Measurements from ENCODE around the gene RASSF3. TPM values are rescaled to one million over a fixed set of nuclear protein-coding genes. Genes with fewer than 3 reads are reported as not detected.

RASSF3 gene
- total RNA-seq, 1 experiment from 2014 or later, result 107 TPM

DNA sequence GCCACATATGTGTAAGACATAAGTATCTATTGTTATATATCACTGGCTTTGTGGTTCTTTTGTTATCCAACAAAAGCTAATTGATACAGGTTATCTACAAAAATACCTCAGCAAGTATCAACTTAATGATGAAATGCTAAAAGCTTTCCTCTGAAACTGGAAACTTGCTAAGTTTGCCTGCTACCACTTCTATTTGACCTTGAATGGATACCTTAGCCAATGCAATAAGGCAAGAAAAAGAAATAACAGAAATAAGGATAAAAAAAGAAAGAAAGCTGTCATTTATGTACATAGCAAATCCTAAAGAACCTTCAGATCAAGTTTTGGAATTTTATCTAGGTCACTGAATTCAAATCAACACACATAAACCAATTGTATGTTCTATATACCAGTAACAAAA lies 35.5 kb upstream of the RASSF3 start:
- ATAC-seq, result no peak
- ChIA-PET CTCF (no interaction called here), POLR2A (interaction anchor here (0.6 kb wide), 1 partner anchor 31 kb away, joined by 3 read pairs; no protein-coding TSS in a partner anchor)
- intact Hi-C loops (cut with micrococcal nuclease; ENCODE audit: unreplicated experiment), result no loop called here
- Histone ChIP-seq H3K9me3 (ENCODE audit: control insufficient read depth, insufficient read depth, low read depth, low read length) (peaks cover 7% of the 10 kb centered on the region), H3K27ac (ENCODE audit: low read length) (no peak overlapping the region), H3K36me3 (ENCODE audit: control insufficient read depth, insufficient read depth, low read length) (no peaks in the 10 kb centered on the region), H3K27me3 (ENCODE audit: control insufficient read depth, insufficient read depth, low read length) (no peaks in the 10 kb centered on the region), H3K4me1 (ENCODE audit: control insufficient read depth, insufficient read depth, low read length) (no peaks in the 10 kb centered on the region), H3K4me3 (ENCODE audit: low read depth in 2 of 2, low read length in 2 of 2) (no peak overlapping the region)
- in situ Hi-C loops (cut with HindIII; ENCODE audit: low pct_unique_long_range_greater_than_20kb, low sequenced_read_pairs), result no loop called here
- no peak for TF ChIP-seq POLR2AphosphoS5 (IDR thresholded peaks at IDR 0.05; ENCODE audit: low read depth, low read length)
- TF ChIP-seq, protein P1, sequence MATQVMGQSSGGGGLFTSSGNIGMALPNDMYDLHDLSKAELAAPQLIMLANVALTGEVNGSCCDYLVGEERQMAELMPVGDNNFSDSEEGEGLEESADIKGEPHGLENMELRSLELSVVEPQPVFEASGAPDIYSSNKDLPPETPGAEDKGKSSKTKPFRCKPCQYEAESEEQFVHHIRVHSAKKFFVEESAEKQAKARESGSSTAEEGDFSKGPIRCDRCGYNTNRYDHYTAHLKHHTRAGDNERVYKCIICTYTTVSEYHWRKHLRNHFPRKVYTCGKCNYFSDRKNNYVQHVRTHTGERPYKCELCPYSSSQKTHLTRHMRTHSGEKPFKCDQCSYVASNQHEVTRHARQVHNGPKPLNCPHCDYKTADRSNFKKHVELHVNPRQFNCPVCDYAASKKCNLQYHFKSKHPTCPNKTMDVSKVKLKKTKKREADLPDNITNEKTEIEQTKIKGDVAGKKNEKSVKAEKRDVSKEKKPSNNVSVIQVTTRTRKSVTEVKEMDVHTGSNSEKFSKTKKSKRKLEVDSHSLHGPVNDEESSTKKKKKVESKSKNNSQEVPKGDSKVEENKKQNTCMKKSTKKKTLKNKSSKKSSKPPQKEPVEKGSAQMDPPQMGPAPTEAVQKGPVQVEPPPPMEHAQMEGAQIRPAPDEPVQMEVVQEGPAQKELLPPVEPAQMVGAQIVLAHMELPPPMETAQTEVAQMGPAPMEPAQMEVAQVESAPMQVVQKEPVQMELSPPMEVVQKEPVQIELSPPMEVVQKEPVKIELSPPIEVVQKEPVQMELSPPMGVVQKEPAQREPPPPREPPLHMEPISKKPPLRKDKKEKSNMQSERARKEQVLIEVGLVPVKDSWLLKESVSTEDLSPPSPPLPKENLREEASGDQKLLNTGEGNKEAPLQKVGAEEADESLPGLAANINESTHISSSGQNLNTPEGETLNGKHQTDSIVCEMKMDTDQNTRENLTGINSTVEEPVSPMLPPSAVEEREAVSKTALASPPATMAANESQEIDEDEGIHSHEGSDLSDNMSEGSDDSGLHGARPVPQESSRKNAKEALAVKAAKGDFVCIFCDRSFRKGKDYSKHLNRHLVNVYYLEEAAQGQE (IDR thresholded peaks at IDR 0.05; ENCODE audit: insufficient read depth in 1 of 2, low read depth in 2 of 2, low read length in 1 of 2), result no peak
- TF ChIP-seq, protein P2, sequence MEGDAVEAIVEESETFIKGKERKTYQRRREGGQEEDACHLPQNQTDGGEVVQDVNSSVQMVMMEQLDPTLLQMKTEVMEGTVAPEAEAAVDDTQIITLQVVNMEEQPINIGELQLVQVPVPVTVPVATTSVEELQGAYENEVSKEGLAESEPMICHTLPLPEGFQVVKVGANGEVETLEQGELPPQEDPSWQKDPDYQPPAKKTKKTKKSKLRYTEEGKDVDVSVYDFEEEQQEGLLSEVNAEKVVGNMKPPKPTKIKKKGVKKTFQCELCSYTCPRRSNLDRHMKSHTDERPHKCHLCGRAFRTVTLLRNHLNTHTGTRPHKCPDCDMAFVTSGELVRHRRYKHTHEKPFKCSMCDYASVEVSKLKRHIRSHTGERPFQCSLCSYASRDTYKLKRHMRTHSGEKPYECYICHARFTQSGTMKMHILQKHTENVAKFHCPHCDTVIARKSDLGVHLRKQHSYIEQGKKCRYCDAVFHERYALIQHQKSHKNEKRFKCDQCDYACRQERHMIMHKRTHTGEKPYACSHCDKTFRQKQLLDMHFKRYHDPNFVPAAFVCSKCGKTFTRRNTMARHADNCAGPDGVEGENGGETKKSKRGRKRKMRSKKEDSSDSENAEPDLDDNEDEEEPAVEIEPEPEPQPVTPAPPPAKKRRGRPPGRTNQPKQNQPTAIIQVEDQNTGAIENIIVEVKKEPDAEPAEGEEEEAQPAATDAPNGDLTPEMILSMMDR (IDR thresholded peaks at IDR 0.05), result no peak
- no peak for DNase-seq (ENCODE audit: low read depth, low spot score)
- no TSS peak for BruUV-seq (replicated peaks)

DNA sequence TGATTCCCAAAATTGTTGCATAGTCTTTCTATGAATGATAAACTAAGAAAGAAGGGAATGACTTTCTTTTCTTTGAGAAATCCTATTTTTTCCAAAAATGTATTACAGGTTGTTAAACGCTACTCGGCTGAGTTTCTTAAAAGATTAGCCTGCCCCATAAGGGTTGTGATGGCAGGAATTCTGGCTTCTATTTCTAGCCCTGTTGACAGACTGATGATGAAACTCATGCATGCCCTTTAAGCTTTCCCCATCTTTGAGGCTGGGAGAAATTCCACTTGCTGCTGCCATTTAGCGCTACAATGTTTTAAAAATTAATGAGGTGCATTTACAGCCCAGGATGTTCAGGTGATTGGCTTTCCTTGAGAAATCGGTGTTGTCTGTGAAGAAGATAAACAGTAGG lies 33.2 kb upstream of the RASSF3 start:
- TF ChIP-seq, protein P2 (IDR thresholded peaks at IDR 0.05), result no peak
- TF ChIP-seq, protein P1 (IDR thresholded peaks at IDR 0.05; ENCODE audit: insufficient read depth in 1 of 2, low read depth in 2 of 2, low read length in 1 of 2), result no peak
- TF ChIP-seq POLR2AphosphoS5 (IDR thresholded peaks at IDR 0.05; ENCODE audit: low read depth, low read length), result no peak
- no peak for TF ChIP-seq SIN3A (IDR thresholded peaks at IDR 0.05; ENCODE audit: borderline replicate concordance, insufficient read depth, low read depth, low read length)
- TF ChIP-seq TCF7L2 (IDR thresholded peaks at IDR 0.05; ENCODE audit: low read depth, low read length), result no peak
- Histone ChIP-seq H3K27ac (ENCODE audit: low read length) (no peak overlapping the region), H3K4me1 (ENCODE audit: control insufficient read depth, insufficient read depth, low read length) (no peaks in the 10 kb centered on the region), H3K9me3 (ENCODE audit: control insufficient read depth, insufficient read depth, low read depth, low read length) (peaks cover 7% of the 10 kb centered on the region), H3K4me3 (ENCODE audit: low read depth in 2 of 2, low read length in 2 of 2) (no peak overlapping the region), H3K36me3 (ENCODE audit: control insufficient read depth, insufficient read depth, low read length) (no peaks in the 10 kb centered on the region), H3K27me3 (ENCODE audit: control insufficient read depth, insufficient read depth, low read length) (no peaks in the 10 kb centered on the region)
- intact Hi-C loops (cut with micrococcal nuclease; ENCODE audit: unreplicated experiment), result no loop called here
- DNase-seq (ENCODE audit: low read depth, low spot score), result no peak
- BruUV-seq (replicated peaks), result no TSS peak
- POLR2A ChIA-PET, result no interaction called here
- CTCF ChIA-PET, result no interaction called here
- in situ Hi-C loops (cut with HindIII; ENCODE audit: low pct_unique_long_range_greater_than_20kb, low sequenced_read_pairs), result no loop called here
- no peak for ATAC-seq

Data from Panc1 (cell line).